Liver (tissue), 3 donors: ENCODE measurements around the gene SCO2.

ENCODE experiments used
- CTCF ChIP-seq: fragments of 150-350 bp; IDR thresholded peaks from 2 replicates; pipeline ENCODE4 v1.5.1; 2017; ENCODE audit warnings: improper control_type of control experiment, low read depth, low read length; ENCODE audit not compliant: missing input control
- GABPA ChIP-seq, 2 donors: IDR thresholded peaks in 1 of 2; conservative IDR thresholded peaks in 1 of 2; 2 replicates each; pipeline ENCODE4 v1.6.1; 2016; ENCODE audit warnings: antibody characterized with exemption in 2 of 2, mild to moderate bottlenecking in 1 of 2, moderate library complexity in 1 of 2
- HNF4A ChIP-seq, 2 donors: conservative IDR thresholded peaks; 2 replicates each; pipeline ENCODE4 v1.6.1; 2016; ENCODE audit warnings: antibody characterized with exemption in 2 of 2, mild to moderate bottlenecking in 2 of 2
- JUND ChIP-seq, 2 donors: IDR thresholded peaks; 2 replicates each; pipeline ENCODE4 v1.6.1; 2016; ENCODE audit warnings: antibody characterized with exemption in 2 of 2
- TAF1 ChIP-seq: conservative IDR thresholded peaks from 2 replicates; pipeline ENCODE4 v1.6.1; 2016; ENCODE audit warnings: antibody characterized with exemption, mild to moderate bottlenecking
- YY1 ChIP-seq: IDR thresholded peaks from 2 replicates; pipeline ENCODE4 v1.6.1; 2016; ENCODE audit warnings: antibody characterized with exemption, mild to moderate bottlenecking
- TF ChIP-seq, protein P1 (sequence below): IDR thresholded peaks from 2 replicates; pipeline ENCODE4 v1.6.1; 2016; ENCODE audit warnings: antibody characterized with exemption
- donor health status: healthy.
- donor health status: healthy.

DNA sequence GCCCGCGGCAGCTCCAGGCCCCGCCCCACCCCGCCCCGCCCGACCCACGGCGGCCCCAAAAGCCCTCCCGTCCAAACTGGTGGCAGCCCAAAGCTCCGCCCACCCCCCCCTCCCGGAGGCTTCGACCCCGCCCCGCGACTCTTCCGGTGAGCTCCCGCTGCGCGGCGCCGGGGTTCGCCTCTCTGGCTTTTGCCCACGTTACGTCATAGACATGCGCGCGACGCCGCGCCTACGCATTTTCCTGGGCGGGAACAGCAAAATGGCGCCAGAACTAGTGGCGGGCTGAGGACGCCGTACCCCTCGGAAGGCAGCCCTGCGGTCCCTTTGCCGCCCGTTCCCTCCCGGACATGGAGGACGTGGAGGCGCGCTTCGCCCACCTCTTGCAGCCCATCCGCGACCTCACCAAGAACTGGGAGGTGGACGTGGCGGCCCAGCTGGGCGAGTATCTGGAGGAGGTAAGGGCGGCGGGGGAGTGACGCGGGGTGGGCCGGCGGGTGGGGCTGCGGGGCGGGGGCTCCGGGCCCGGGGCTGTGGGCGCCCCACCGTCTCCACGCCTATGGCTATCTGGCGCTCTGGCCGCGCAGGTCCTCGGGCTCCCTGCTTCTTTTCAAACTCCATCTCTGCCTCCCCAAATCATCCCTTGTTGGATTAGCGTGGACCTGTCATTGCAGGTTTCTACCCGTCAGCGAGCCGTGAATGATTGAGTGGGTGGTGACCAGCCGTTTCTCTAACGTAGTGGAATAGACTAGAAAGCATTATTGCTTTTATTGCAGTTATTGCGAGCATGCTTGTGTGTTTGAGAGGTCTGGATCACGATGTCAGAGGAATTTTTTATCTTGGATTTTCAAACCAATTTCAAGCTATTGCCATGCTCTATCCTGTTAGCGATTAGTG lies 17.2 kb downstream of the SCO2 start, which contains the start of gene NCAPH2:
- TF ChIP-seq TAF1 (no peak), CTCF (peak; percentile 7), YY1 (peak; percentile 98), HNF4A (conservative IDR thresholded peaks at IDR 0.05) (no peak), GABPA (IDR thresholded peaks at IDR 0.05 in 1 of 2, conservative IDR thresholded peaks at IDR 0.05 in 1 of 2) (peak in 1 of 2 donors; percentile 88), JUND (IDR thresholded peaks at IDR 0.05) (peak in 1 of 2 donors; percentile 38)
- TF ChIP-seq, protein P1, sequence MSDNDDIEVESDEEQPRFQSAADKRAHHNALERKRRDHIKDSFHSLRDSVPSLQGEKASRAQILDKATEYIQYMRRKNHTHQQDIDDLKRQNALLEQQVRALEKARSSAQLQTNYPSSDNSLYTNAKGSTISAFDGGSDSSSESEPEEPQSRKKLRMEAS = no peak
